NCI-H2107 treated with DMSO at 0.1 percent for 48 hours (cell line): ENCODE results near the gene RANGRF.
A peak's percentile ranks its signal among the peaks of the same experiment; 100 is the strongest.
"Not testable (repeated sequence)": the region's sequence is repeated elsewhere in the genome, so short reads cannot be mapped to it uniquely, and the experiment has no call there.

Source experiments
- DNase-seq: peaks from one replicate; lab custom pipeline; 2025; ENCODE audit not compliant: unreplicated experiment; lab: John Stamatoyannopoulos, UW

RANGRF gene, protein sequence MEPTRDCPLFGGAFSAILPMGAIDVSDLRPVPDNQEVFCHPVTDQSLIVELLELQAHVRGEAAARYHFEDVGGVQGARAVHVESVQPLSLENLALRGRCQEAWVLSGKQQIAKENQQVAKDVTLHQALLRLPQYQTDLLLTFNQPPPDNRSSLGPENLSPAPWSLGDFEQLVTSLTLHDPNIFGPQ

DNA sequence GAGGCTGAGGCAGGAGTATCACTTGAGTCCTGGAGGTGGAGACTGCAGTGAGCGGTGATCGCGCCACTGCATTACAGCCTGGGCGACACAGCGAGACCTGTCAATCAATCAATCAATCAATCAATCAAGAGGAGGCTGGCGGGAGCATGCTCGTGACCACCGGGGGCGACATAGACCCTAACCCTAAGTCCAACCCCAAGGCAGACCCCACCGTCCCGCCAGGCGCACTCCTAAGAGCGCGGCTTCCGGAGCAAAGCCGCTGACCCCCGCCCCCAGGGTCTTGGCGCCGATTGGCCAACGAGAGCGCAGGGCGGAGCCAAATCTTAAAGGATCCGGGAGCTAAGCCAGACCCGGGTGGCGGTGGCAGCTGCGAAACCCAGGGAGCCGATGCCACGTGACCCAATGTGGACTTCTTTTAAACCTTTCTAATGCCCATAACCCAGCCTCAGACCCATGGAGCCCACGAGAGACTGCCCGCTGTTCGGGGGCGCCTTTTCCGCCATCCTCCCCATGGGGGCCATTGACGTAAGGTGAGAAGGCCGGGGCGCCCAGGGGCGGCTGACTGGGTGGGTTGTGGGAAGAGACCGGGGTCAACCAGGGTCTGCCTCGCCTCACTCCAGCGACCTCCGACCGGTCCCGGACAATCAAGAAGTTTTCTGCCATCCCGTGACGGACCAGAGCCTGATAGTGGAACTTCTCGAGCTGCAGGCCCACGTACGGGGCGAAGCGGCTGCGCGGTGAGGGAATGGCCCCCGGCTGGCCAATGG, at the start of gene RANGRF:
Gene RANGRF (plus strand): TSS at position 335 of the 767 bp plus-strand sequence. CDS start 119 bp downstream, at position 454.
- peak; percentile 53 for DNase-seq

DNA sequence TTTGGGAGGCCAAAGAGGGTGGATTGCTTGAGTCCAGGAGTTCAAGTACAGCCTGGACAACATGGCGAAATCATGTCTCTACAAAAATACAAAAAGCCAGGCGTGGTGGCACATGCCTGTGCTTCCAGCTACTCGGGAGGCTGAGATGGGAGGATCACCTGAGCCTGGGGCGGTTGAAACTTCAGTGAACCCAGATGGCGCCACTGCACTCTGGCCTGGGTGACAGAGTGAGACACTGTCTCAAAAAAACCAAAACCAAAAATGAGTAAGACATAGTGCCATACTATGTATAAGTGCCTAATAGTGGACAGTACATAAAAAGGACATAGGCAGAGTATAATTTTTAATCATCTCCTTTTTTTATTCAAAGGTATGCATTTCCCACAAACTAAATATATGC, 44.6 kb upstream of the RANGRF start:
- DNase-seq = no peak

DNA sequence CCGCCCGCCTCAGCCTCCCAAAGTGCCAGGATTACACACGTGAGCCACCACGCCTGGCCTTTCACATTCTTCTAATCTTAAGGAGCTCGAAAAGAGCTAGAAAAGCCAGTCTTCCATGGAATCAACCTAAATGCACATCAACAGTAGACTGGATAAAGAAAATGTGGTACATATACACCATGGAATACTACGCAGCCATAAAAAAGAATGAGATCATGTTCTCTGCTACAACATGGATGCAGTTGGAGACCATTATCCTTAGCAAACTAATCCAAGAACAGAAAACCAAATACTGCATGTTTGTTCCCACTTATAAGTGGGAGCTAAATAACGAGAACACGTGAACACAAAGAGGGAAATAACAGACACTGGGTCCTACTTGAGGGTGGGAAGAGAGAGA, 43.7 kb upstream of the RANGRF start:
- no peak for DNase-seq

DNA sequence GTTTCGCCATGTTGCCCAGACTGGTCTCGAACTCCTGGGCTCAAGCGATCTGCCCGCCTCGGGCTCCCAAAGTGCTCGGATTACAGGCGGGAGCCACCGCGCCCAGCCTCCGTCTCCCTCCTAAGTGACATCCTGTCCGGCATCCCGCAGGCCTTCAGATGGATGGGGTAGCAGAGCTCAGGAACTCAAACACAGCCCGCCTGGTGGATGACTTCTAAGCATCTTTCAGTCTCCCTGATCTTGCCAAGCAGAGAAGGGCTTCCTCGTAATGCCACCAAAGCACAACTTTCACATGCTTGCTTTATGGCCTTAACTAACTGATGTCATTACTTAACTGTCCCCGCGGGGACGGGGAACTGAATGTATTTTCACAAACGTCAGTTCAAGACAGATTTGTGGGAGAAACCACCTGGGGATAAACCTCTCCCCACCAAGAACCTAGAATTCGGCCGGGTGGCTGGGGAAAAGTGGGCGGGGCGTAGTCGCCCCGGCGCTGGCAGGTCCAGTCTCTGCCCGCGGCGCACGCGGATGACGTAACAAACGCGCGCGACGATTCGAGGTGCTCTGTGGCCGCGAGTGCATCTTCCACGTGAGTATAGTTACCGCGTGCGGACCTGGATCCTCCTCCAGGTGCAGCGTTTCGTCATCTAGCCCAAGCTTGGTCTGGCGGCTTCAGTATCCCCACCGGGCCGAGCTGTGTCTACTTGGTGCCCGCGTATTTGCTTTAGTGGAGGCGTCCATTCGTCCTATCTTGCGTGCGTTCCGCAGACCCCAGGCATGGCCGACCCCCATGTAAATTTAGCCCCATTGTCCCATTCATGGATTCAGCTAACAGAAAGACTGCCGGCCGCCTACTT, 39.5 kb upstream of the RANGRF start, which contains the start of gene PFAS:
Gene PFAS (plus strand): TSS at position 539 of the 857 bp plus-strand sequence. CDS start 4,649 bp downstream, outside the sequence.
- peak; percentile 85 for DNase-seq

DNA sequence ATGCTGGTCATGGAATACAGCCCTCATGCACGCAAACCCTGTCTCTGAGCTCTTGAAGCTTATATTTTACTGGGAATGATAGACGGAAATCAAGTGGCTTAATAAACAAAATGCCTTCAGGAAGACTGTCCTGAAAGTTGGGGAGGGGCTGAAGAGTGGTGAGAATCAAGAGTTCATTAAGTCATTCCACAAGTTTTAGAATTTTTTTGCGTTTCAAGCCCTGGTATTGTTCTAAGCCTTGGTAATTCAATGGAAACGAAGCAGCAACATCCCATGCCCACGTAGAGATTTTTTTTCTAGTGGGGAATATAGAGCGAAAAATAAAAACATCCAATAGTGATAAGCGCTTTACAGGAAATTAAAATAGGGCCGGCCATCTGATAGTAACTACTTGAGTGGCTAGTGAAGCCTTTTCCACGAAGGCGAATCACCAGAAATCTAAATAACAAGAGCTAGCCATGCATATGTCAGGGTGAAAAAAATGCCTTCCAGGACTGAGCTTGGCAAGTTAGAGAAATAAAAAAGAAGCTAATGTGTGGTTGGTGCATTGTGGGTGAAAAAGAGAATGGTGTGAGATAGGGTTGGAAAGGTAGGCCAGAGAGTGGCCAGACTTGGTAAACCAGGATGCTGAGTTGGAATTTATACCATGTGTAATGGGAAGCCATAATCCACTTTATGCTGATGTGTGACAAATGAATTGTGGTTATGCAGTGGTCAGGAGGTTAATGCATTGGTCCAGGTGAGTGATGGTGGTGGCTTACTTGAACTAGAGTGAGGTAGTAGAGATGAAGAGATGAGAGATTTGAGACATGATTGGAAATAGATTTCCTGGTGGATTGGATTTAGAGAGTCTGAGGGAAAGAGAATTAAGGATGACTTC, 38.6 kb upstream of the RANGRF start:
- DNase-seq = no peak

- DNase-seq = not testable (repeated sequence)
These were observed 37.1 kb upstream of the RANGRF start for GRCh38 chr17:8251411-8251810.

DNA sequence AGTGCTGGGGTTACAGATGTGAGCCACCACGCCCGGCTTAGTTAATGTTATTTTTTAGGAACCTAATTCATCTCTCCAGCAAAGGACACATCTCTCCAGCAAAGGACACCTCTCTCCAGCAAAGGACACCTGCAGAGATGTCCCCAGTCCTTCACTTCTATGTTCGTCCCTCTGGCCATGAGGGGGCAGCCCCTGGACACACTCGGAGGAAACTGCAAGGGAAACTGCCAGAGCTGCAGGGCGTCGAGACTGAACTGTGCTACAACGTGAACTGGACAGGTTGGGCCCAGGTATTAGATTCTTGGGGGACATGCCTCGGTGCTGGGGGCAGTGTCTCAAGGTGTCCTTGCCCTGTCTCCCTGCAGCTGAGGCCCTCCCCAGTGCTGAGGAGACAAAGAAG, 34.7 kb upstream of the RANGRF start:
- no peak for DNase-seq

DNA sequence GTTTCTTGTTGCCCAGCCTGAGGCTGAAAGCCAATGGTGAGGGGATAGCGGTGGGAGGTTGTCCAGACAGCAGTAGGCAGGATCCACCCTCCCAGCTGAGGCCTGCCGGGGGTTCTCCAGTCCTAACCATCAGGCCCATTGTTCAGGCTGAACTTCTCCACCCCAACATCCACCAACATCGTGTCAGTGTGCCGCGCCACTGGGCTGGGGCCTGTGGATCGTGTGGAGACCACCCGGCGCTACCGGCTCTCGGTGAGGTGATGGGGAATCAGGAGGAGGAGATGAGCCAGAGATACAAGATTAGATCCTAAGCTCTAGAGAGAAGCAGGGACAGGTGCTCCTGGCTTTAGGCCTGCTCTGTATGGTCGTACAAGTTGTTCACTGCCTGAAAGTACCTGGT, 33.6 kb upstream of the RANGRF start:
- no peak for DNase-seq

- DNase-seq = no peak
These were observed 33.0 kb upstream of the RANGRF start for GRCh38 chr17:8255499-8255898.

GRCh38 chr17:8256291-8256690, 32.2 kb upstream of the RANGRF start:
- DNase-seq = no peak

- no peak for DNase-seq
These were observed 31.8 kb upstream of the RANGRF start for GRCh38 chr17:8256691-8257090.

- DNase-seq = no peak
These were observed 30.7 kb upstream of the RANGRF start for GRCh38 chr17:8257801-8258200.

GRCh38 chr17:8264320-8264719, 24.1 kb upstream of the RANGRF start:
- no peak for DNase-seq

- DNase-seq = no peak
These were observed 23.5 kb upstream of the RANGRF start for GRCh38 chr17:8264836-8265542.

DNA sequence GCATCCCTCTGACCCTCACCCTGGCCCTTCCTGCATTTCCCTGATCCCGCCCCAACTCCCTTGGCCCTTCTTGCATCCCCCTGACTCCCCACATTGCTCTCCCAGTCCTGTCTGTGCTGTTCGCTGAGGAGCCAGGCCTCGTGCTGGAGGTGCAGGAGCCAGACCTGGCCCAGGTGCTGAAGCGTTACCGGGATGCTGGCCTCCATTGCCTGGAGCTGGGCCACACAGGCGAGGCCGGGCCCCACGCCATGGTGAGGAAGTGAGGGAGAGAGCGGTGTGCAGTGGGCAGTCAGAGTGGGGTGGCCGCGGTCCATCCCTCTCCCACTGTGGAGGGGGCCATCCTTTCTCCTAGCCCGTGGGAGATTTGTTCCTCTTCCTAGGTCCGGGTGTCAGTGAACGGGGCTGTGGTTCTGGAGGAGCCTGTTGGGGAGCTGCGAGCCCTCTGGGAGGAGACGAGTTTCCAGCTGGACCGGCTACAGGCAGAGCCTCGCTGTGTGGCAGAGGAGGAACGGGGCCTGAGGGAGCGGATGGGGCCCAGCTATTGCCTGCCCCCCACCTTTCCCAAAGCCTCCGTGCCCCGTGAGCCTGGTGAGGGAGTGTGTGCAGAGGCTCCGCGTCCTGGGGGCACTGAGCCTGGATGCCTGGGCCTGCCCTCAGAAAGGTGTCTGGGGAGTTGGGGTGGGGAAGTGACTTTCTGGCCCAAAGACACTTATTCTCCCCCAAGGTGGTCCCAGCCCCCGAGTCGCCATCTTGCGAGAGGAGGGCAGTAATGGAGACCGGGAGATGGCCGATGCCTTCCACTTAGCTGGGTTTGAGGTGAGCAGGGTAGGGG, 21.6 kb upstream of the RANGRF start:
- no peak for DNase-seq

- DNase-seq = no peak
These were observed 20.9 kb upstream of the RANGRF start for GRCh38 chr17:8267480-8268147.

GRCh38 chr17:8268550-8269298, 19.7 kb upstream of the RANGRF start:
- DNase-seq = no peak

DNA sequence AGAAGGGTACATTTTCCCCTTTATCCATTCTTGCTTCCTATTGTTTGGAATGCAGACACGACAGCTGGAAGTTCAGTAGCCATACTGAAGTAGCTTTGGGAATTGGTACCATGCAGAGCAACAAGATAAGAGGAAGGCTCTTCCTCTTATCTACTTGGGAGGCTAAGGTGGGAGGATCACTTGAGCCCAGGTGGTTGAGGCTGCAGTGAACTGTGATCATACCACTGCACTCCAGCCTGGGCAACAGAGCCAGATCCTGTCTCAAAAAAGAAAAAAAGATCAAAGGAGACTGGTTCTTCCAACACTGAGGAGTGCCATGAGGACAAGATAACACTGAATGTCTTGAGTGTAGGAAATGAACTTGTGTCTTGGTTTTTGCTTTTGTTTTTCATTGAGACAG, 16.0 kb upstream of the RANGRF start:
- no peak for DNase-seq
